ENCODE results near the gene MAP3K1. TPM values are rescaled to one million over a fixed set of nuclear protein-coding genes. Genes with fewer than 3 reads are reported as not detected.
"Not testable (repeated sequence)": the region's sequence is repeated elsewhere in the genome, so short reads cannot be mapped to it uniquely, and the experiment has no call there.

Gene MAP3K1
- total RNA-seq (18.4 and 24.0 TPM in 2 replicates), polyA plus RNA-seq (11.2 and 14.5 TPM in 2 replicates)

- Histone ChIP-seq H3K9me3 (ENCODE audit: low read depth) (no peaks in the 10 kb centered on the region), H3K27ac (peak within 1 kb of the TSS; percentile 97), H3K4me3 (peak within 1 kb of the TSS; percentile 99), H3K27me3 (no peaks in the 10 kb centered on the region), H3K4me1 (ENCODE audit: low read depth) (peaks cover 23% of the 10 kb centered on the region), H3K36me3 (no peaks in the 10 kb centered on the region)
- no peak for TF ChIP-seq CTCF (IDR thresholded peaks at IDR 0.05; ENCODE audit: low read depth, low read length)
- DNase-seq (ENCODE audit: low read depth in 1 of 2, low spot score in 1 of 2) = peak; percentile 83 to 90
Measured at GRCh38 chr5:56814963-56815657, at the start of gene MAP3K1. MAP3K1 (plus strand) TSS chr5:56815549; CDS start chr5:56815574, 25 bp downstream.

- Histone ChIP-seq H3K36me3 (no peaks in the 10 kb centered on the region), H3K4me3 (no peak overlapping the region), H3K4me1 (ENCODE audit: low read depth) (peaks cover 7% of the 10 kb centered on the region), H3K27ac (no peak overlapping the region), H3K27me3 (no peaks in the 10 kb centered on the region), H3K9me3 (ENCODE audit: low read depth) (no peaks in the 10 kb centered on the region)
- TF ChIP-seq CTCF (IDR thresholded peaks at IDR 0.05; ENCODE audit: low read depth, low read length) = no peak
- no peak for DNase-seq (ENCODE audit: low read depth in 1 of 2, low spot score in 1 of 2)
Measured at GRCh38 chr5:56766926-56767325, 48.4 kb upstream of the MAP3K1 start.

GRCh38 chr5:56769875-56770604 lies 45.3 kb upstream of the MAP3K1 start:
- DNase-seq (ENCODE audit: low read depth in 1 of 2, low spot score in 1 of 2) = no peak
- Histone ChIP-seq H3K4me3 (no peak overlapping the region), H3K4me1 (ENCODE audit: low read depth) (no peaks in the 10 kb centered on the region), H3K27ac (no peak overlapping the region), H3K9me3 (ENCODE audit: low read depth) (no peaks in the 10 kb centered on the region), H3K36me3 (no peaks in the 10 kb centered on the region), H3K27me3 (no peaks in the 10 kb centered on the region)
- no peak for TF ChIP-seq CTCF (IDR thresholded peaks at IDR 0.05; ENCODE audit: low read depth, low read length)

GRCh38 chr5:56772767-56773166 lies 42.6 kb upstream of the MAP3K1 start:
- Histone ChIP-seq H3K9me3 (ENCODE audit: low read depth) (no peaks in the 10 kb centered on the region), H3K27me3 (no peaks in the 10 kb centered on the region), H3K4me3 (no peak overlapping the region), H3K36me3 (no peaks in the 10 kb centered on the region), H3K27ac (no peak overlapping the region), H3K4me1 (ENCODE audit: low read depth) (no peaks in the 10 kb centered on the region)
- no peak for TF ChIP-seq CTCF (IDR thresholded peaks at IDR 0.05; ENCODE audit: low read depth, low read length)
- DNase-seq (ENCODE audit: low read depth in 1 of 2, low spot score in 1 of 2) = no peak

- no peaks in the 10 kb centered on the region for H3K27me3 ChIP-seq
- no peaks in the 10 kb centered on the region for H3K4me1 ChIP-seq (ENCODE audit: low read depth)
- no peak overlapping the region for H3K27ac ChIP-seq
- H3K4me3 ChIP-seq = no peak overlapping the region
- no peaks in the 10 kb centered on the region for H3K36me3 ChIP-seq
- no peaks in the 10 kb centered on the region for H3K9me3 ChIP-seq (ENCODE audit: low read depth)
- no peak for TF ChIP-seq CTCF (IDR thresholded peaks at IDR 0.05; ENCODE audit: low read depth, low read length)
- no peak for DNase-seq (ENCODE audit: low read depth in 1 of 2, low spot score in 1 of 2)
Measured at GRCh38 chr5:56774957-56775356, 40.4 kb upstream of the MAP3K1 start.

- H3K4me1 ChIP-seq (ENCODE audit: low read depth); H3K36me3 ChIP-seq; DNase-seq (ENCODE audit: low read depth in 1 of 2, low spot score in 1 of 2); H3K27me3 ChIP-seq; H3K9me3 ChIP-seq (ENCODE audit: low read depth); H3K4me3 ChIP-seq; H3K27ac ChIP-seq: not testable (repeated sequence)
Measured at GRCh38 chr5:56776212-56776846, 39.0 kb upstream of the MAP3K1 start.
